Gastroesophageal sphincter (tissue), 4 donors: ENCODE measurements around the gene TMEM191C. TPM values are rescaled to one million over a fixed set of nuclear protein-coding genes. Genes with fewer than 3 reads are reported as not detected.
"Not testable (repeated sequence)": the region's sequence is repeated elsewhere in the genome, so short reads cannot be mapped to it uniquely, and the experiment has no call there.

ENCODE experiments used
- ATAC-seq: fragments of 150-250 bp; one replicate; pipeline ENCODE4 v1.9.1; 2016; ENCODE audit warnings: mild to moderate bottlenecking, moderate library complexity
- H3K27ac ChIP-seq, 4 donors: fragments of 200-600 bp; sonication (generic) in 3 of 4; 1 replicate in 3 of 4; 2 replicates in 1 of 4; pipeline ENCODE4 v1.5.1; 2016 to 2019
- H3K27me3 ChIP-seq: fragments of 200-600 bp; sonication (generic); one replicate; pipeline ENCODE4 v1.5.1; 2019
- H3K36me3 ChIP-seq, 2 donors: fragments of 200-600 bp; sonication (generic); one replicate each; pipeline ENCODE4 v1.5.1; 2019; ENCODE audit warnings: control low read depth in 1 of 2
- H3K4me1 ChIP-seq, 3 donors: fragments of 200-600 bp; sonication (generic); 1 replicate in 2 of 3; 2 replicates in 1 of 3; pipeline ENCODE4 v1.5.1; 2016 to 2019; ENCODE audit warnings: control low read depth in 2 of 3
- H3K4me3 ChIP-seq, 2 donors: fragments of 200-600 bp; sonication (generic); one replicate each; pipeline ENCODE4 v1.5.1; 2019; ENCODE audit warnings: mild to moderate bottlenecking in 1 of 2, moderate library complexity in 1 of 2
- H3K9me3 ChIP-seq, 3 donors: fragments of 200-600 bp; sonication (generic); one replicate each; pipeline ENCODE4 v1.5.1; 2017 to 2019; ENCODE audit warnings: control low read depth in 2 of 3
- EP300 ChIP-seq: sonication (generic); formaldehyde crosslinking; IDR thresholded peaks from one replicate; pipeline ENCODE4 v1.6.1; 2017; ENCODE audit warnings: antibody characterized with exemption, mild to moderate bottlenecking
- POLR2A ChIP-seq, 2 donors: fragments of 450-650 bp; IDR thresholded peaks; one replicate each; pipeline ENCODE4 v1.6.1; 2017; ENCODE audit warnings: antibody characterized with exemption in 2 of 2, mild to moderate bottlenecking in 2 of 2, moderate library complexity in 1 of 2
- POLR2AphosphoS5 ChIP-seq: sonication (generic); formaldehyde crosslinking; IDR thresholded peaks from one replicate; pipeline ENCODE4 v1.6.1; 2017; ENCODE audit warnings: antibody characterized with exemption
- WGBS, 2 donors: methylation state at CpG; one replicate each; pipeline ENCODE4 v1.1.5; 2018; ENCODE audit warnings: low coverage in 1 of 2; 5-methylcytosine and 5-hydroxymethylcytosine counted together
- total RNA-seq, 4 donors: library from RNA; depleted of rRNA; stranded (reverse); fragments of >200 nt; gene quantifications; one replicate each; pipeline ENCODE4 v1.1.0, GENCODE V29; 2016

The TMEM191C gene
- total RNA-seq, 4 donors from 2014 or later, result 0.15 to 4.4 (median 0.27) TPM; not detected in 1

- 93% methylated on average over 4 of the region's 19 CpGs; no CpG with 5 or more reads in 1 of the 2 donors for WGBS, 2 donors
- ATAC-seq, result no peak
- no peaks in the 10 kb centered on the region for H3K9me3 ChIP-seq
- no peaks in the 10 kb centered on the region for H3K27me3 ChIP-seq
- no peaks in the 10 kb centered on the region for H3K4me1 ChIP-seq
- TF ChIP-seq POLR2AphosphoS5, result no peak
- no peak for TF ChIP-seq POLR2A (IDR thresholded peaks at IDR 0.05)
- TF ChIP-seq EP300, result no peak
- no peak overlapping the region for H3K4me3 ChIP-seq
- peaks cover 0 to under 1% of the 10 kb centered on the region in 2 donors for H3K36me3 ChIP-seq
- no peak overlapping the region for H3K27ac ChIP-seq
Observed at GRCh38 chr22:21455334-21456089, 11.7 kb upstream of the TMEM191C start.

- 86 to 93% methylated on average over 16 to 17 of the region's 19 CpGs for WGBS, 2 donors
Observed at GRCh38 chr22:21457023-21457787, 10.0 kb upstream of the TMEM191C start.

GRCh38 chr22:21462672-21463071 lies 4.5 kb upstream of the TMEM191C start:
- not testable (repeated sequence) for ATAC-seq, H3K4me1 ChIP-seq, H3K27me3 ChIP-seq, H3K36me3 ChIP-seq, H3K4me3 ChIP-seq, H3K9me3 ChIP-seq, H3K27ac ChIP-seq
- no CpG with 5 or more reads among the region's 4 CpGs for WGBS, 2 donors

More at GRCh38 chr22:21457023-21457787, 10.0 kb upstream of the TMEM191C start:
- TF ChIP-seq POLR2A (IDR thresholded peaks at IDR 0.05), result no peak
- TF ChIP-seq POLR2AphosphoS5, result no peak
- no peak for TF ChIP-seq EP300
- Histone ChIP-seq H3K4me1 (no peaks in the 10 kb centered on the region), H3K27ac (no peak overlapping the region), H3K9me3 (no peaks in the 10 kb centered on the region), H3K36me3 (no peaks in the 10 kb centered on the region), H3K27me3 (no peaks in the 10 kb centered on the region), H3K4me3 (no peak overlapping the region)
- ATAC-seq, result no peak

- not testable (repeated sequence) for H3K36me3 ChIP-seq, H3K27me3 ChIP-seq, H3K4me1 ChIP-seq, H3K9me3 ChIP-seq
- Histone ChIP-seq H3K27ac (peak overlapping the region in 3 of 4 donors; percentile 71 to 76 (median 76)), H3K4me3 (peak overlapping the region; percentile 26 to 52)
- no CpG with 5 or more reads among the region's 60 CpGs for WGBS, 2 donors
- peak; percentile 92 for ATAC-seq
Observed at GRCh38 chr22:21468194-21469096, 1.3 kb downstream of the TMEM191C start.

- WGBS, 2 donors, result no CpG with 5 or more reads among the region's 87 CpGs
- not testable (repeated sequence) for H3K27me3 ChIP-seq, H3K36me3 ChIP-seq, ATAC-seq, H3K27ac ChIP-seq, H3K4me3 ChIP-seq, H3K4me1 ChIP-seq, H3K9me3 ChIP-seq
Observed at GRCh38 chr22:21469097-21469994, 2.2 kb downstream of the TMEM191C start.

- not testable (repeated sequence) for H3K27me3 ChIP-seq, H3K27ac ChIP-seq, H3K36me3 ChIP-seq, ATAC-seq, H3K4me3 ChIP-seq, H3K4me1 ChIP-seq, H3K9me3 ChIP-seq
- no CpG with 5 or more reads among the region's 11 CpGs for WGBS, 2 donors
Observed at GRCh38 chr22:21472984-21473383, 5.8 kb downstream of the TMEM191C start.

GRCh38 chr22:21473664-21474063 lies 6.5 kb downstream of the TMEM191C start:
- not testable (repeated sequence) for H3K36me3 ChIP-seq, ATAC-seq, H3K4me3 ChIP-seq, H3K4me1 ChIP-seq, H3K27me3 ChIP-seq, H3K9me3 ChIP-seq, H3K27ac ChIP-seq
- no CpG with 5 or more reads among the region's 13 CpGs for WGBS, 2 donors

- not testable (repeated sequence) for H3K27ac ChIP-seq, H3K36me3 ChIP-seq, H3K27me3 ChIP-seq, ATAC-seq, H3K9me3 ChIP-seq, H3K4me1 ChIP-seq, H3K4me3 ChIP-seq
- no CpG with 5 or more reads among the region's 14 CpGs for WGBS, 2 donors
Observed at GRCh38 chr22:21484039-21484438, 16.9 kb downstream of the TMEM191C start.

- no CpG with 5 or more reads among the region's 17 CpGs for WGBS, 2 donors
- H3K9me3 ChIP-seq, H3K4me3 ChIP-seq, ATAC-seq, H3K36me3 ChIP-seq, H3K4me1 ChIP-seq, H3K27me3 ChIP-seq, H3K27ac ChIP-seq: not testable (repeated sequence)
Observed at GRCh38 chr22:21487723-21488122, 20.5 kb downstream of the TMEM191C start.

GRCh38 chr22:21489149-21489680 lies 22.0 kb downstream of the TMEM191C start:
- WGBS, 2 donors, result no CpG with 5 or more reads among the region's 11 CpGs
- H3K27ac ChIP-seq, H3K9me3 ChIP-seq, H3K27me3 ChIP-seq, H3K4me1 ChIP-seq, H3K36me3 ChIP-seq, H3K4me3 ChIP-seq: not testable (repeated sequence)
- ATAC-seq, result peak; percentile 52

- ATAC-seq, H3K36me3 ChIP-seq, H3K9me3 ChIP-seq, H3K27ac ChIP-seq, H3K4me3 ChIP-seq, H3K27me3 ChIP-seq, H3K4me1 ChIP-seq: not testable (repeated sequence)
- no CpG with 5 or more reads among the region's 6 CpGs for WGBS, 2 donors
Observed at GRCh38 chr22:21490556-21490955, 23.4 kb downstream of the TMEM191C start.
